Heart right ventricle (tissue), 16 donors: ENCODE data around the gene CHMP3. TPM values are rescaled to one million over a fixed set of nuclear protein-coding genes. Genes with fewer than 3 reads are reported as not detected.

Experiments
- ATAC-seq, 8 donors: fragments of 200-7000 bp; cut with Tn5 transposase; one replicate each; pipeline ENCODE4 v1.9.1; 2020; ENCODE audit warnings: mild to moderate bottlenecking in 8 of 8, moderate library complexity in 8 of 8, moderate number of reproducible peaks in 1 of 8
- DNase-seq, 2 donors: peaks; one replicate each; pipeline ENCODE4 v3.0.0-alpha.2; 2020
- H3K27ac ChIP-seq, 10 donors: fragments of 200-600 bp; sonication (generic) in 2 of 10; one replicate each; pipeline versions ENCODE4 v1.5.0 to v1.8.0; 2020 to 2022; ENCODE audit warnings: mild to moderate bottlenecking in 3 of 10
- H3K27me3 ChIP-seq, 7 donors: fragments of 200-600 bp; one replicate each; pipeline ENCODE4 v1.8.0; 2021 to 2022; ENCODE audit warnings: mild to moderate bottlenecking in 2 of 7
- H3K36me3 ChIP-seq, 9 donors: fragments of 200-600 bp; sonication (generic) in 1 of 9; one replicate each; pipeline versions ENCODE4 v1.5.0 to v1.8.0; 2020 to 2022; ENCODE audit warnings: mild to moderate bottlenecking in 2 of 9
- H3K4me1 ChIP-seq, 9 donors: fragments of 200-600 bp; sonication (generic) in 1 of 9; one replicate each; pipeline versions ENCODE4 v1.5.0 to v1.8.0; 2020 to 2022; ENCODE audit warnings: mild to moderate bottlenecking in 4 of 9
- H3K4me3 ChIP-seq, 10 donors: fragments of 200-600 bp; sonication (generic) in 2 of 10; one replicate each; pipeline versions ENCODE4 v1.5.0 to v1.8.0; 2020 to 2022; ENCODE audit warnings: mild to moderate bottlenecking in 7 of 10, moderate library complexity in 2 of 10
- H3K9me3 ChIP-seq, 11 donors: fragments of 200-600 bp in 10 of 11; sonication (generic) in 2 of 11; one replicate each; pipeline versions ENCODE4 v1.5.0 to v1.8.0; 2013 to 2022; ENCODE audit warnings: mild to moderate bottlenecking in 2 of 11, control low read depth in 1 of 11, moderate library complexity in 1 of 11
- CTCF ChIP-seq, 9 donors: fragments of 200-600 bp; sonication (generic) in 2 of 9; IDR thresholded peaks; one replicate each; pipeline versions ENCODE4 v1.5.0 to v1.8.0; 2021 to 2022; ENCODE audit warnings: antibody characterized with exemption in 9 of 9, mild to moderate bottlenecking in 5 of 9, moderate library complexity in 1 of 9
- WGBS, 2 donors: extraction: QIAGEN DNeasy Blood & Tissue Kit; methylation state at CpG; one replicate each; pipeline ENCODE4 v1.1.7; 2013; ENCODE audit warnings: inconsistent platforms in 1 of 2; 5-methylcytosine and 5-hydroxymethylcytosine counted together
- intact Hi-C, 10 donors: fragments of 100-400 bp; cut with DNase I; formaldehyde crosslinking; loops; one replicate each; pipeline versions ENCODE4 v1.11.1 to v1.14.2; 2022
- polyA plus RNA-seq, 2 donors: library from polyadenylated mRNA; stranded (reverse); fragments of 200-250 nt; gene quantifications; one replicate each; pipeline ENCODE4 v1.2.3, GENCODE V29; 2013
- total RNA-seq, 10 donors: library from RNA; stranded (reverse); fragmentation: NEBNext Ultra II Directional in 3 of 10; extraction: Animal tissue kit (Norgen Biotek cat#: 25700) in 3 of 10; gene quantifications; one replicate each; pipeline versions ENCODE4 v1.2.1 to v1.2.4, GENCODE V29; 2021 to 2023
- donor health status: Arrhythmogenic right ventricular cardiomyopathy.
- donor health status: ischemic (EF 13 %, LVEDD 7.1; RV severe dilation, severe dysfunction).
- donor health status: healthy with polysubstance abuse.
- donor health status: DM: no; HTN: yes; CAD: no.
- donor health status: DM: no; HTN: no; CAD: no.
- donor health status: ischemic (EF 25% LVEDD 6.9; RV normal size, moderate dysfunction).
- donor health status: ischemic (EF 25% LVEDD 5.7; RV mildly dilated, moderate dysfunction).
- donor health status: healthy.
- donor health status: DM: yes; HTN: yes; CAD: no.
- donor health status: Ischemic cardiomyopathy.
- donor health status: ischemic (EF 35%, LVEDD 5.7; RV mildly dilated, moderate dysfunction).
- donor health status: nonischemic (EF 11% LVEDD 7.7; RV severe dilation, severe dysfunction).
- donor health status: DM: yes; HTN: yes; CAD: no.
- donor health status: PGD.
- donor health status: ischemic (EF 29% LVEDD 5.4; RV normal size, mild dysfunction).
- donor health status: nonischemic (EF 23%, LVEDD 6.1; RV moderate dilation, normal function).

The CHMP3 gene
- total and polyA plus RNA-seq, 12 donors: 31.3 to 180 (median 158) TPM

DNA sequence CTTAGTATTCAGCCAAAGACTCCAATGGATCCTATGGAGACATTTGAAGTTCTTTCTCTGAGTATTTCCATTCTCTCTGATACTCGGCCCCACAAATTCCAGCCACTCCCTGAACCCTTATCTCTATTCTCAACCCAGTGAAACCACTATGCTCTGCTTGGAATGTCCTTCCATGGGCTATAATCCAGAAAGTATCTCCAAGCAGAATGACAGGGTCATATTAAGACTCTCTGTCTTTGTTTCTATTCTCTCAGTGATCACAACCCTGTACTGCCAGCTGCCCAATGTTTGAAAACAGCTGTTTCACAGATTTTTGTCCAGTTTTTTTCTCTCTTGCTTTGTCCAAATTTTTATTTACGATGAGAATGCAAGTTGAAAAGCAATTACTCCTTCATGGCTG lies 21.9 kb downstream of the CHMP3 start:
- no peak for TF ChIP-seq CTCF (IDR thresholded peaks at IDR 0.05)
- H3K36me3 ChIP-seq: peaks cover 0 to under 1% (median 0%) of the 10 kb centered on the region in 9 donors
- intact Hi-C loops: loop anchor here in 1 of 10 donors (10.0 kb wide), 1 partner anchor 53 kb away; no protein-coding TSS in a partner anchor
- ATAC-seq (peak in 4 of 8 donors; percentile 17 to 51 (median 36)), DNase-seq (no peak)
- WGBS, 2 donors: 47 to 48% methylated on average over 2 of the region's 2 CpGs
- H3K27ac ChIP-seq: peak overlapping the region in 2 of 10 donors; percentile 17 to 34
- H3K27me3 ChIP-seq: no peaks in the 10 kb centered on the region
- no peak overlapping the region for H3K4me3 ChIP-seq
- peaks cover 0 to 9% (median 0%) of the 10 kb centered on the region in 11 donors for H3K9me3 ChIP-seq
- peaks cover 0 to 43% (median 30%) of the 10 kb centered on the region in 9 donors for H3K4me1 ChIP-seq

- peaks cover 0 to 20% (median 4%) of the 10 kb centered on the region in 11 donors for H3K9me3 ChIP-seq
- ATAC-seq: no peak
- peaks cover 0 to 12% (median 6%) of the 10 kb centered on the region in 9 donors for H3K36me3 ChIP-seq
- H3K27me3 ChIP-seq: no peaks in the 10 kb centered on the region
- no peak for TF ChIP-seq CTCF (IDR thresholded peaks at IDR 0.05)
- H3K4me3 ChIP-seq: no peak overlapping the region
- H3K27ac ChIP-seq: no peak overlapping the region
- no peaks in the 10 kb centered on the region for H3K4me1 ChIP-seq
- intact Hi-C loops: no loop called here
- WGBS, 2 donors: 96 to 98% methylated on average over 3 of the region's 3 CpGs
- DNase-seq: no peak
Observed at GRCh38 chr2:86533589-86533988, 29.7 kb downstream of the CHMP3 start.

GRCh38 chr2:86525421-86526340 lies 37.6 kb downstream of the CHMP3 start:
- Histone ChIP-seq H3K4me3 (no peak overlapping the region), H3K9me3 (peaks cover 0 to 11% (median 0%) of the 10 kb centered on the region in 11 donors), H3K36me3 (peaks cover 0 to 61% (median 10%) of the 10 kb centered on the region in 9 donors), H3K4me1 (no peaks in the 10 kb centered on the region), H3K27me3 (no peaks in the 10 kb centered on the region), H3K27ac (no peak overlapping the region)
- WGBS, 2 donors: 80% methylated on average over 11 of the region's 11 CpGs
- DNase-seq (no peak), ATAC-seq (no peak)
- TF ChIP-seq CTCF (IDR thresholded peaks at IDR 0.05): no peak
- intact Hi-C loops: no loop called here

DNA sequence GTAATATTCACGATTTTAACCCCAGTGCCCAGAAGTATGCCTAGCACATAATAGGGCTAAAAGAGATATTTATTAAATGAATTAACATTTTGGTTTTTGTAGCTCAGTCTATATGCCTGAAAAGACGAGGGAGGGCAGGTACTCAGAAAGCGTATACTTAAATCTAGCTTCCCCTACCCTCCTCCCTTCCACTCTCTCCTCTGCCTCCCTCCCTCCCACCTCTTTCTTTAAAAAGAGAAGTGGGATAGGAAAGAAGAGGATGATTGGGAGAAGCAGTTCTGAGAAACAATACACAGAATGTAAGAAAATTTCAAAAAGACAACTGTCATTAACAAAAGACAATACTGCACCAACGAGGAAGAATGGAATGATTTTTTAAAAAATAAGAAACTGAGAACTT lies 39.8 kb downstream of the CHMP3 start:
- no peak for DNase-seq
- intact Hi-C loops: no loop called here
- H3K9me3 ChIP-seq: peaks cover 0 to 21% (median 0%) of the 10 kb centered on the region in 11 donors
- peaks cover 0 to 62% (median 3%) of the 10 kb centered on the region in 9 donors for H3K36me3 ChIP-seq
- H3K27ac ChIP-seq: no peak overlapping the region
- H3K4me1 ChIP-seq: peaks cover 0 to 4% (median 0%) of the 10 kb centered on the region in 9 donors
- no peak for ATAC-seq
- H3K4me3 ChIP-seq: no peak overlapping the region
- no peaks in the 10 kb centered on the region for H3K27me3 ChIP-seq
- no peak for TF ChIP-seq CTCF (IDR thresholded peaks at IDR 0.05)
- 95 to 98% methylated on average over 4 of the region's 4 CpGs for WGBS, 2 donors
